H7 (cell line): ENCODE results near the gene CERS2. TPM values are rescaled to one million over a fixed set of nuclear protein-coding genes. Genes with fewer than 3 reads are reported as not detected.
A peak's percentile ranks its signal among the peaks of the same experiment; 100 is the strongest.

Source experiments
- DNase-seq: peaks from one replicate; pipeline ENCODE4 v3.0.0; 2012
- H3K27me3 ChIP-seq: 2 replicates; pipeline ENCODE4 v1.6.0; 2011; ENCODE audit warnings: mild to moderate bottlenecking, low read length; ENCODE audit not compliant: control insufficient read depth, insufficient read depth
- H3K36me3 ChIP-seq: replicated peaks from 2 replicates; pipeline ENCODE4 v1.5.1; 2011; ENCODE audit warnings: low read length; ENCODE audit not compliant: control insufficient read depth, insufficient read depth
- H3K4me3 ChIP-seq: 2 replicates; pipeline ENCODE4 v1.5.1; 2011; ENCODE audit warnings: low read depth, mild to moderate bottlenecking, control low read depth, low read length, moderate library complexity; ENCODE audit not compliant: insufficient read depth
- total RNA-seq: library from RNA; depleted of rRNA; stranded (reverse); fragments of >200 nt; shearing (Covaris generic); gene quantifications from 2 replicates; pipeline ENCODE4 v1.2.3, GENCODE V29; 2014; rRNA removed

CERS2 gene
- total RNA-seq, result 248 and 297 TPM in 2 replicates

DNA sequence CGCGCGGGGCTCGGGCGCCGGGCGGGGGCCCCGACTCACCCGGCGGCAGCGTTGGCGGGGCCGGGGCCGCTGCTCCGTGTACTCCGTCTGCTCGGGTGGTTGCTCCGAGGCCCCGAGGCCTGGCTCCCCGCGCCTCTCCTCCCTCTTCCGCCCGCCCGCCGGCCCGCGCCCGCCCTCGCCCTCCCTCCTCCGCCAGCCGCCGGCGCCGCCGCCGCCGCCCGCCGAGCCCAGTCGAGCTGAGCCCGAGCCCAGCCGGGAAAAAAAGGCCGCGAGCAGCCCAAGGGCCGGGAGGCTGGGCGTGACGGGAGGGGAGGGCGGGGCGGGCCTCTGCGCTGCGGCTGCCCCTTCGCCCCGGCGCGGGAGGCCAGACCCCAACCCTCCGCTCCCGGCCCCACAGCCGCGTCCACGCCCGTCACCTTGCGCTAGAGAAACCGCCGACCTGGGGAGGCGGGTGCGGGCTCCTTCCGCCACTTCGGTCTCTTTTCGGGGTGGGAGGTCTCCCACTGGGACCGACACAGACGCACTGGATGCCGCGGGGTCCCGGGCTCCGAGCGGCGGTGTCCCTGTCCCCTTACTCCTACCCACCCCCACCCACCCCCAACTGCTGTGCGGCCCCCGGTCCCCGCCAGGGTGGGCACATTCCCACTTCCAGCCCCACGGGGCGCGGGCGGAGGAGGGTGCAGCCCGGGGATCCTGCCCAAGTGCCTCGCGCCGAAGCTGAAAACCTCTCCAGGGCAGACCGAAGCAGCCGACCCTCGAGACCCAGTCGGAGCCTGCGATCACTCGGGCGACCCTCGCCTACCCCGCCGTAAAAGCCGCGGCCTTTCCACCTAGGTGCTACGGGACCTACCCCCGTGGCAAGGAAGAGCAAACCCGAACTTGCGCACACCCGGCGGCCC is at the start of gene CERS2:
CERS2 (minus strand) TSS at position 256 of the 899 bp plus-strand sequence. CDS start 5,745 bp downstream, outside the sequence.
- DNase-seq, result peak; percentile 96
- Histone ChIP-seq H3K27me3 (no peaks in the 10 kb centered on the region), H3K4me3 (peak within 1 kb of the TSS; percentile 83), H3K36me3 (no peaks in the 10 kb centered on the region)

GRCh38 chr1:151013518-151013917 is 38.9 kb upstream of the CERS2 start:
- no peak overlapping the region for H3K4me3 ChIP-seq
- no peak for DNase-seq
- H3K36me3 ChIP-seq, result no peaks in the 10 kb centered on the region
- no peaks in the 10 kb centered on the region for H3K27me3 ChIP-seq

- DNase-seq, result no peak
Measured at GRCh38 chr1:151012684-151013471, 38.2 kb upstream of the CERS2 start.

DNA sequence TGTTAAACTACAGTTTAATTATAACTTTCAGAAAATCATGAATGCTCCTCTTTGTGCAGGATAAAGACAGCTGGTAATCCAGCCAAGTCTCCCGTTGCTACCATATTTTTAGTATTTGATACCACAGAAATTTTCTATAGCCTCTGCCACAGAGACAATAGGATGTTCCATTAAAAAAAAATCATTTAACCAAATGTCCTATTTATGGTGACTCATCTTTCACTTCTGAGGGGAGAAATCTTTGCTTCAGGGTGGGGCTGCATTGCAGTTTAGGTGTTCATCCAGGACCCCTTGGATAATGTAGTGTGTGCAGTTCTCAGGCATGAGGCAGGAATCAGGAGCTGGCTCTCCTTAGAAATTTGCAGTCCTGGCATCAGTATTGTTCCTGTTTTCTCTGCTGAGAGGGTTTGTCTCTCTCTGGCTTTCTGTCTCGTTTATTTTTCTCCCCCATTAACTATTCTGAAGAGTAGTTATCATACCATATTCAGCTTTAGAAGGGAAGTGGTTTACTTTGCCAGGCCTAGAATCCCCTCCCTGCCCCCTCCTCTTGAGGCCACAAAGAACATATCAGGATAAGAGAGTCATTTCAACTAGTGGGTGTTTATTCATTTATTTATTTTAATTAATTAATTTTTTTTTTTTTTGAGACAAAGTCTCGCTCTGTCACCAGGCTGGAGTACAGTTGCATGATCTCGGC is 36.7 kb upstream of the CERS2 start:
- H3K27me3 ChIP-seq, result no peaks in the 10 kb centered on the region
- no peak overlapping the region for H3K4me3 ChIP-seq
- DNase-seq, result no peak
- H3K36me3 ChIP-seq, result no peaks in the 10 kb centered on the region

More at GRCh38 chr1:151012684-151013471, 38.2 kb upstream of the CERS2 start:
- Histone ChIP-seq H3K27me3 (no peaks in the 10 kb centered on the region), H3K36me3 (no peaks in the 10 kb centered on the region), H3K4me3 (no peak overlapping the region)

GRCh38 chr1:151010346-151010726 is 35.7 kb upstream of the CERS2 start:
- no peak for DNase-seq
- Histone ChIP-seq H3K36me3 (no peaks in the 10 kb centered on the region), H3K4me3 (no peak overlapping the region), H3K27me3 (no peaks in the 10 kb centered on the region)

GRCh38 chr1:151009674-151010345 is 35.2 kb upstream of the CERS2 start:
- Histone ChIP-seq H3K27me3 (no peaks in the 10 kb centered on the region), H3K4me3 (no peak overlapping the region), H3K36me3 (no peaks in the 10 kb centered on the region)
- no peak for DNase-seq

DNA sequence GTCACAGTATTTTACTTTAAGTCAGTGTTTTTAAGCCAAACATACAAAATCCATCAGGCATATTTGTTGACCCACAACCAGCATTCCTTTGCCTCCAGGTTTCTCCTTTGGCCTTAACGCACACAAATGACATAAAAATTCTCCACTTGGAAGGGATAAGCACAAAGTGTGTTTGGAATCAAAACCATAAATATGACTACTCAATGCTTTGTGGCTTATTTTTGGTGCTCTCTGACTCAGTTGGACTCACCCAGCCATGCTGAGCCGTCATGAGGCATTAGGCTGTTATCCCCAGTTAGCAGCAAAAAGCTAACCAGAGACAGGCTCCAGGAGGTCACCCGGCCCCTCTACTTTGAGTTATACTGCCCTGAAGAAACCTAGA is 34.6 kb upstream of the CERS2 start:
- no peak for DNase-seq
- Histone ChIP-seq H3K36me3 (no peaks in the 10 kb centered on the region), H3K27me3 (no peaks in the 10 kb centered on the region), H3K4me3 (peak overlapping the region; percentile 90)

- Histone ChIP-seq H3K27me3 (no peaks in the 10 kb centered on the region), H3K36me3 (no peaks in the 10 kb centered on the region), H3K4me3 (peak within 1 kb of the TSS; percentile 90)
- peak; percentile 98 for DNase-seq
Measured at GRCh38 chr1:151008244-151009205, 33.9 kb upstream of the CERS2 start, which contains the start of gene PRUNE1. PRUNE1 (plus strand) TSS chr1:151008449; CDS start chr1:151008633, 184 bp downstream.

- Histone ChIP-seq H3K27me3 (no peaks in the 10 kb centered on the region), H3K4me3 (peak overlapping the region; percentile 23), H3K36me3 (no peaks in the 10 kb centered on the region)
- DNase-seq, result no peak
Measured at GRCh38 chr1:151007853-151008243, 33.2 kb upstream of the CERS2 start.

DNA sequence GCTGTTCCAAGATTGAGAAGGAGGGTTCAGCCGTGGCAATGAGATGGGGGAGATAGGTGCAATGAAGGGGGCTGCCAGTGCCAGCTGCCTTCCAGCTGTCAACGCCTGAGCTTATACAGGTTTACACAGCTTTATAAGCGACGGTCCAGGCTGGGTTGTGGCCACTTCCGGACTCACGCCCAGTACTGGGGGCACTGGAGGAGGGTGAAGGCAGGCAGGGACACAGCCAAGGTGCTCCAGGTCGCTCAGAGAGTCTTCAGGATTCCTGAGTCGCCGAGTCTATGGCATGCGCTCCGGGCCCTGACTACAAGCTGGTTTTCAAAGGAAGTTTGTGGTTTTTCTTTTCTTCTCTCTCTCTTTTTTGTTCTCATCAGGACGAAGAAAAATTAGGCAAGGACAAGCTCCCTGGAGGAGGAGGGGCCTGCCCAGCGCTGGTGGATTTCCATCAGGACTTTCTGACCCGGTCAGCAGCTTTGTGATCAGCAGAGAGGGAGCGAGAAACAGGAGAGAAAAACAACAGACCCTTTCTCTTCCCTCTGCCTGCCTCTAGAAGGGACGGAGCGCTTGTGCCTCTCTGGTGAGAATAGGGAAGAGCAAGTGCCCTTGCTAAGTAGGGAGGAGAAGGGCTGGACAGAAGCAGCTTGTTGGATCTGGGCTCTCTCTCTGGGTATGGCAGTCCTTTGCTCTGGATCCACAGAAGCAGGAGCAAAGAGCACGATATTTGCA is 31.9 kb upstream of the CERS2 start, which contains the start of gene MINDY1:
MINDY1 (minus strand) TSS at position 576 of the 726 bp plus-strand sequence. CDS start 4,285 bp downstream, outside the sequence.
- peak; percentile 85 for DNase-seq
- H3K36me3 ChIP-seq, result peaks cover 1% of the 10 kb centered on the region; the same call in 1 of the 2 replicates
- no peaks in the 10 kb centered on the region for H3K27me3 ChIP-seq
- H3K4me3 ChIP-seq, result peak within 1 kb of the TSS; percentile 37

DNA sequence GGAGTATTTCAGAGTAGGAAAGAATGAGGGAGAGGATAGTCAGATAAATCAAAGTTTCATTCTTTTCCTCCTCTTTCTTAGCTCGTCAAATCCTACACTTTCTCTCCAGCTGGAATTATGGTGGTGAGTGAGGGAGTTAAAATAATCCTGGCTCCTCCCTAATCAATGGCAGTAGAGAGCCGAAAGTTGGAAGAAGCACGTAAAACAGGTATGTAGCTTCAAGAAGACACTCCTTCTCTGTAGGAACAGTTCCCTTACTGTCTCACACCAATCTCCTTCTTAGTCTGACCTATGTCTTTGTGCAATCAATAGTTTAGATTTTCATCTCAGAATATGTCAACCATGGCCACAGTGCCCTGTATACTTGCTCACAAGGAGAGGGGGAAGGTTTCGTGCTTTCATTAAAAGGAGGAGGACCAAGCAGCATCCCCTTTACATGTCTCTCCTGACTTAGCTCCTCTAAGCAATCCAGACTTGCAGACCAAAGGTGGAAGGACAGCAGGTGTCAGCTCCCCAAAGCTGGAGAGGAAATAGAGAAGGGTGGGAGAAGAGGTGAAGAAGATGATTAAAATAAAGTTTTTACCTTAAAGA is 31.2 kb upstream of the CERS2 start:
- DNase-seq, result no peak
- H3K36me3 ChIP-seq, result peaks cover 1% of the 10 kb centered on the region; the same call in 1 of the 2 replicates

GRCh38 chr1:151003180-151003579 is 28.5 kb upstream of the CERS2 start:
- Histone ChIP-seq H3K4me3 (no peak overlapping the region), H3K36me3 (peaks cover 3% of the 10 kb centered on the region; the same call in 1 of the 2 replicates), H3K27me3 (no peaks in the 10 kb centered on the region)
- DNase-seq, result no peak

More for the DNA sequence above, 31.2 kb upstream of the CERS2 start:
- no peaks in the 10 kb centered on the region for H3K27me3 ChIP-seq
- H3K4me3 ChIP-seq, result peak overlapping the region; percentile 37
